CD4-positive, alpha-beta T cell treated with Interleukin-1 beta for 1 hour (primary cell): Measurements from ENCODE around the gene MRGPRE.

ENCODE experiments used
- DNase-seq, 2 donors: peaks; one replicate each; pipeline ENCODE4 v3.0.0-alpha.2; 2020 to 2022

MRGPRE gene

GRCh38 chr11:3226846-3227567 is 5.2 kb downstream of the MRGPRE start:
- DNase-seq = no peak

GRCh38 chr11:3225826-3226750 is 6.1 kb downstream of the MRGPRE start:
- no peak for DNase-seq

DNA sequence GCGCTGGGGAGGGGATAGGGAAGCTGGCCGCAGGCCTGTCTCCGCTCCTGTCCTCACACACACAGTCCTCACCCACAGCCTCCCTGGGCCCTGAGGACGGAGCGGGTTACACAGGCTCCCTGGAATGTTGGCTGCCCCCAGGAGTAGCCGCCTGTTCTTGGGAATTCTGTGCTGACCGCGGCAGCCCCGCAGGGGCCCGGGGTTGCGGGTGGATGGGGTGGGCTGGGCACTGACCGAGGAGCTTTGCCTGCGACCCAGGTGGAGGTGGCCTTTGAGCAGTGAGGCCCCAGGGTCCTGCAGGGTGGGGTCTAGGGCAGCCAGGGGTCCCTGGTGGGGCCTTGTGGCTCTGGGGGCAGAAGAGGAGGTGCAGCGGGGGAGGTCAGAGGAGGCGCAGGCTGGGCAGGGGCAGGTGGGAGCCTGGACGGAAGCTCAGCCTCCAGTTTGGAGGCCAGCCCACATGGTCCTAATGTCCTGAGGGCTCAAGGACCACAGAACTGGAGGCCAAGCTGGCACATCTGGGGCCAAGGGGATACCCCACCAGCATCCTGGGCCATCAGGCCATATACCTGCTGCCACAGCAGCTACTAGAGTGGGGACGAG is 7.0 kb downstream of the MRGPRE start:
- no peak for DNase-seq

- DNase-seq = no peak
Measured at GRCh38 chr11:3224401-3225057, 7.7 kb downstream of the MRGPRE start.

- no peak for DNase-seq
Measured at GRCh38 chr11:3223932-3224381, 8.3 kb downstream of the MRGPRE start.

GRCh38 chr11:3222941-3223915 is 9.0 kb downstream of the MRGPRE start:
- DNase-seq = no peak

DNA sequence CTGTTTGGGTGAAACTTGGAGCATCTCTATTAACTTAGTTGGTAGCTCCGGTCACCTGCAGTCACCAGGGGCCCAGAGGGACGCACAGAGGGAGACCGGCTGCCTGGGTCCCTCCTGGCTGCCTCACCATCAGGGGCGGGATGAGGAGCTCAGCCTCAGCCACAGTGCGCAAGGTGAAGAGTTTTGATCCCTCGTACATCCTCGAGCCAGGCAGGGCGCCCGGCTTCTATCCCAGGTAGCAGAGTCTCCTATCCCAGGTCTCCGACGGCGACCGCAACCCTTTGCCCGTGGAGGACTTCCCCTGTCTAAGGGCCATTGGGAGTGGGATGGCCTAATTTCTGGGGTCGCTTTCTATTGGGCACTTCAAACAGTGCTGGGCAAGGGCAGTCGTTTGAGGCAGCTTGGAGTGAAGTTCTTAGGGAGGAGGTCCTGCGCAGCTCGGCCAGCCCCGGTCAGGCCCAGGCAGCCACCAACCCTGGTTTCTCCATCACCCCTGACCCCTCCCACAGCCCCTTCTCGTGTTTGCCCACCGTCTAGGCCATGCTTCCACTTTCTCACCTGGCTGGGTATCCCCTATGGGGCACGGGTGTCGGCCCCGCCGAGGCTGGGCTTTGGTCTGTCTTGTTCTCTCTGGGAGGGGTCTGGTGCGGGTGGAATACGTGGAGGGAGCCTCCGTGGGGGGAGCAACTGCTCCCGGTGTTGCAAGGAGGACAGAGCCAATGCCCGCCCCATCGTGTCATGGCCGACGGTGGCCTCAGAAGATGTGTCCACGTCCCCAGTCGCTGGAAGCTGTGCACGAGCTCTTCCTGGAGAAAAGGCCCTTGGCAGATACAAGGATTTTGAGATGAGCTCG is 10.0 kb downstream of the MRGPRE start:
- DNase-seq = no peak

- no peak for DNase-seq
Measured at GRCh38 chr11:3221408-3222002, 10.7 kb downstream of the MRGPRE start.

GRCh38 chr11:3220521-3221407 is 11.5 kb downstream of the MRGPRE start:
- no peak for DNase-seq

DNA sequence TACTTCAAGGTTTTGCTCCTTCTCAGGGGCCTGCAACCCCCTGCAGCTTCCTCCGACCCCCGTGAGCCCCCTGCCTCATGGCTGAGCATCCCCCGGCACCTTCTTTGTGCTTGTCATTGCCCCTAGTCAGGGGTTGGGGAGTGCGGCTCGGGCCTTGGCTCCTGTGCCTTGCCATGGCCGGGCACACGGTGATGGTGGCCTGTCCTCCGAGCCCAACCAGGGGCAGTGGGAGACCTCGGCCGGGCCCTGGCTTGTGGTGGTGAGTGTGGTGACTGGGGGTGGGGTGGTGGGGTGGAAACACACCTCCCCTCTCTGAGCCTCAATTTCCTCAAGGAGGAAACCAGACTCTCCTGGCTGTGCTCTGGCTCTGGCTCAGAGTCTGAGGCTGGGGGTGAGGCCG is 12.1 kb downstream of the MRGPRE start:
- no peak for DNase-seq

DNA sequence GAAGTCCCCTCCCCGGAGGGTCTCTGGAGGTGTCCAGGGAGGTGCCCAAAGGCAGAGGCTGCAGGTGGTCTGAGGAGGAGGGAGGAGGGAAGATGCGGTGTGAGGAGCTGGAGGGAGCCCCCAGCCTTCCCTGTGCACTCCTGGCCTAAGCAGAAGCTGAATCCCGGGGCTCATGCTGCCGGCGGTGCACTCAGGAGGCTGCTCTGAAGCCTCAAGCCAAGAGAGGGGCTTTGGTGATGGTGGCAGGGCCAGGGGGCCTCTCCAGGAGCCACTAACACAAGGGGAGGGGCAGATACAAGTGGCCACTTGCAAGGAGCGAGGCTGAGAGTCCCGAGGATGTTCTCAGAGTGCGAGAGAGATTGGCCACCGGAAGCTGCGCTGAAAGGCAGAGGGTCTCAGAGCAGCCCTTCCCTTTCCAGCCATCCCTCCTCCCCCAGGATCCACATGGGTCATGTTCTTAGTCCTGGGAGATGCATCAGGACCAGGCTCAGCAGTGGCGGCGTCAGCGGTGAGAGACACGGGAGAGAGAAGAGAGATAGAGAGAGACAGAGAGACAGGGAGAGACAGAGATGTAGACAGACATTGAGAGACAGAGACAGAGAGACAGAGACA is 12.8 kb downstream of the MRGPRE start:
- no peak for DNase-seq

- no peak for DNase-seq
Measured at GRCh38 chr11:3218483-3219280, 13.5 kb downstream of the MRGPRE start, which contains the start of gene MRGPRG. Gene MRGPRG (minus strand): TSS chr11:3218813. CDS start chr11:3218813, 0 bp downstream.

DNA sequence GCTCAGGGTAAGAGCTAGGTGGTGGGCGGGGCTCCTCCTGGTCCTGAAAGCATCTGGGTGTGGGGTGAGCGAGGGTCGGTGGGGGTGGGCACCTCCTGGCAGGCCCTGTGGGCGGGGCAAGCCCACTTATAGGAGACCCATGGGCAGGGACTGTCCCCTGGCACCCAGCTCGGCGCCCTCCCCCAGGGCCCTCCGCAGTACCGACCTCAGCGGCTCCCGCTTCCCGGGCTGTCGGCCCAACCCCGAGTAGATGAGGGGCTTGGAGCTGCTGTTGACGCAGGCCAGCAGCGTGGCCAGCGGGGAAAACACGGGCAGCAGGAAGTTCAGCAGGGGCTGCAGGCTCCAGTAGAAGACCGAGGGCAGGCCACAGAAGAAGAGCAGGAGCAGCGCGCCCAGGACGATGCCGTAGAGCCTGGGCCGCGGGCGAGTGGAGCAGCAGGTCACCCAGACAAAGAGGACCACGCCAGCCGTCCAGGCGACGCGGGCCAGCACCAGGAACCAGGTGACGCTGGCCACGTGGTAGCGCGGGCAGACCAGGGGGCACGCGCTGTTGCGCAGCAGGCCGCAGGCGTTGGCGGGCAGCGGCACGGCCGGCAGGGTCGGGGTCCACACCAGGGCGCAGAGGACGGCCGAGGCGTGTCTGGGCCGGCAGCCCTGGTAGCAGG is 14.3 kb downstream of the MRGPRE start:
- no peak for DNase-seq

DNA sequence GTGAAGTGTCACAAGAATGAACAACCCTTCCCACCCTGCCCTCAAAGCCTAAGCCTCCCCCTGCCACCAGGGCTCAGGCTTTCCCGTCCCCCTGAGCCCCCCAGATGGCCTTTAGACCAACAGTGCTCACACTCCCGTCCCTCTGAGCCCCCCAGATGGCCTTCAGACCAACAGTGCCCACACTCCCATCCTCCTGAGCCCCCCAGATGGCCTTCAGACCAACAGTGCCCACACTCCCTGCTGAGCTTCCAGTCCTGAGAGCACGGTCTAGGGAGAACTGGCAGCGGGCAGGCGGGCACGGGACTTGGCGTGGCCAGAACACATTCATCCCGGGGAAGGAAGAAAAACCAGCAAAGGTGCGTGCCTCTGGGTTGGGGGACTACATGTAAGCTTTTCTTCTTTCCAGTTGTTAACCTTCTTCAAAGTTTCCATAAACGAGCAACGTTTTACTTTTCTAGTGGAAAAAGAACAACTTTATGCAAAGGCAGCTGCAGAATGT is 16.1 kb downstream of the MRGPRE start:
- no peak for DNase-seq

DNA sequence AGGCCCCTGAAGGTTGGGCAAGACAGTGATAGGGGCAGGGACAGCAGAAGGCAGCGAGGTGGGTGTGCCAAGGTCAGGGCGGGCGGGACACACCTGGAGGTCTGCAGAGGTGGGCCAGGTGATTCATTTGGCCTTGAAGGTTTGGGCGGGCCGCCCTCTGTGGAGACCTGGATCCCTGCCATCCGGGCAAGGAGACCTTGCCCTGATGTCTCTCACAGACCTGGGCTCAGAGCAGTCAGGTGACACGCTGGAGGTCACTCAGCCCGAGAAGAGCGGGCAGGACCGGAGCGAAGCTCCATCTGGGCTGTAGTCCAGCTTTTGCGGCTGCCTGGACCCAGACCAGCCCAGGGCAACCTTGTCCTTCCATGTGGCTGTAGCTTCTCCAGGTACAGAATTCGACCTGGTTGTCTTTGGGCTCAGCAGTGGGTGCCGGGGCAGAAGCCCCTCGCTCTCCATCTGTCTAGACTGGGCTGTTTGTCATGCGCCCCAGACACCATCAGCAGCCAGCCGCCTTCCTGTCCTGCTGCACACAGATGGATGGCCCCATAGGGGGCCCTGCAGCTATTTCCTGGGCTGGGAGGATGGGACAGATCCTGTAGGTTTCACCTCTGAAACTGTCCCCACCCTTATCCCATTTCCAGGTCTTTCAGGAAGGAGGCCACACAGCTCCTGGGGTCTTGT is 16.7 kb downstream of the MRGPRE start:
- no peak for DNase-seq

DNA sequence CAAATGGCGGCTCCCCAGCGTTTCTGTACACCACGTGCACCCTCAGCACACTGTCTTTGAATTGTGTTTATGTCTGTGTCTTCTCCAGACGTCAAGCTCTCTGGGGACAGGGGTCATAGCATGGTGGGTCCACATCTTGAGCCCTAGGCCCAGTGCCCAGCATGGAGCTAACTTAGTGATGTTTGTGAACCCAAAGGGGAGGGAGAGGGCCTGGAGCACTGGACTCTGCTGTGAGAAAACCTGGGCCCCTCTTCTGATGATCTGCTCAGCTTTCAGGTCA is 17.9 kb downstream of the MRGPRE start:
- DNase-seq = no peak
